GM12873 (cell line): ENCODE data around the gene OR6K6.

ENCODE experiments used
- CTCF ChIP-seq: IDR thresholded peaks from 2 replicates; pipeline ENCODE4 v1.5.1; 2012; ENCODE audit warnings: low read depth, mild to moderate bottlenecking, moderate library complexity, low read length, control low read depth; ENCODE audit not compliant: insufficient read depth; ENCODE audit errors: missing control alignments

The OR6K6 gene

GRCh38 chr1:158720620-158721019 lies 33.9 kb upstream of the OR6K6 start, which contains the start of gene OR6K3:
OR6K3 (minus strand) TSS chr1:158720720; CDS start chr1:158718115, 2,605 bp downstream.
- no peak for TF ChIP-seq CTCF

- no peak for TF ChIP-seq CTCF
These were observed 30.1 kb upstream of the OR6K6 start for GRCh38 chr1:158724442-158724841.

GRCh38 chr1:158728510-158729225 lies 25.9 kb upstream of the OR6K6 start:
- no peak for TF ChIP-seq CTCF

GRCh38 chr1:158730453-158730852 lies 24.1 kb upstream of the OR6K6 start:
- no peak for TF ChIP-seq CTCF

- TF ChIP-seq CTCF, result no peak
These were observed 22.8 kb upstream of the OR6K6 start for GRCh38 chr1:158731707-158732106.

GRCh38 chr1:158732524-158732923 lies 22.0 kb upstream of the OR6K6 start:
- no peak for TF ChIP-seq CTCF

- TF ChIP-seq CTCF, result no peak
These were observed 18.7 kb upstream of the OR6K6 start for GRCh38 chr1:158735848-158736247.
